GM21367 (cell line): ENCODE results near the gene KCNAB1.

Experiments used
- ATAC-seq: cut with Tn5 transposase; IDR thresholded peaks from one replicate; pipeline ENCODE4 v1.9.1; 2021; ENCODE audit not compliant: unreplicated experiment

KCNAB1 gene

DNA sequence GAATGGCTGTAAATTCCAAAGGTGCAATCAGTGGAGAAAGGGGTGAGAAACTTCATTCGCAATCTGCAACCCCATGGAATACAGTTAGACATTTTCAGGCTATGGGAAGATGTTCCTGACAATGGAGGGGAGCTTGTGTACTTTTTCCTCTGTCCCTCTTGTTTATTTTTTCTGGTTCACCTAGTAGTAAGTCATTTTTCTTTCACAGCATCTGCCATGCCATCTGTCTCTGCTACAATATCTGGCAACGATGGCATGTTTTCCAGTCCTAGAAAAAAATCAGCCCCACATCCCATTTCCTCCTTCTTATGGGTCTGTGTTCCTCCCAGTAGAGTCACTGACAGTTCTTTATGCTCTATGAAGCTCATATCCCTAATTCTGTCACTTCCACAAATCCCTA lies 358.5 kb downstream of the KCNAB1 start:
- ATAC-seq, result no peak

DNA sequence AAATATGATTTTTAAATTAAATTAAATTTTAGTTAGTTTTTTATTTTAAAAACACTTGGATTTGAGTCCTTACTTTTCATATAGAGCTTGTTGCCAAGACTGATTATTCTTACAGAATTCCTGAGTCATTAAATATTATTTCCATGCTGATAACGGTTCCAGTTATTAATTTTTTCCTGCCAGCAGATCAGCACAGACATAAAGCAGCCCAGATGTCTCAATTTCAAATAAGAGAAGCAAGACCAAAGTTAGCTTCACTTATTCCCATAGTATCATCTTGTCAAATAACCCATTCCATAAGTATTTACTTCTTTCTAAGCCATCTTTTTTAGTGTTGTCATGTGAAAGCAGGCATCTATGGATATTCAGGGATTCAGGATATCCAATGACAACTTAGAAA lies 359.2 kb downstream of the KCNAB1 start:
- ATAC-seq, result no peak

DNA sequence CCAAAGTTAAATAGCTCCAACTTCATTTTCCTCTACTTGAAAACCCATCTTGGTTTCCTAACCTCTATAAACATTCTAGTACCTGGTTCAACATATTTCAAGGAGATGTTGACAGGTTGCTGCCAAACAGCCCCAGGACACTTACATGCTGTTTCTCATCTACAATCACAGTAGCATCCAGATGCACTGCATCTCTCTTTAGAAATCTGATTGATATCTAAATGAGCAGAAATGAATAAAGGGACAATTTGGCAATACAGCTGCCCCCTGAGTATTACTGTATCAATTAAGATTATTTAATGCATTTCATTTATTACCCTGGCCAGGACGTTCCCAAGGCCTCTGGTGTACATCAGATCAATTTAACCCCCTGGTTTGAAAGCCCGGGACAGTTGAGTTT lies 360.6 kb downstream of the KCNAB1 start:
- no peak for ATAC-seq

DNA sequence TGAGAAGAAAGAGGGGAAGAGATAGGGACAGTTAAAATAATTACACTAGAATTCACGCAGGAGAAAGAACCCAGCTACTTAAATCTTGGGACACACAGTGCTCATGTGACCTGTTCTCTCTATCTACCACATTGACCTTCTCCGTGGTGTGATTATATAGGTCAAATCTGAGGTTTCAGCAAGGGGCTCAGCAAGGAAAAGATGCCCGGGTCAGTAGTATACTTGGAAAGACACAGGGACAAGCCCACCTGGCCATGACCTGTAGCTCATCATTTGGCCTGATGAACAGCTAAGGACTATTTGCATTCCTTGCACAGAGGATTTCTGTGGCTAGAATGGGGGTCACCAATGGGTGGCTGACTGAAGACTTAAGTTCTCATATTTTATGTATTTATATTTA lies 362.6 kb downstream of the KCNAB1 start:
- no peak for ATAC-seq

DNA sequence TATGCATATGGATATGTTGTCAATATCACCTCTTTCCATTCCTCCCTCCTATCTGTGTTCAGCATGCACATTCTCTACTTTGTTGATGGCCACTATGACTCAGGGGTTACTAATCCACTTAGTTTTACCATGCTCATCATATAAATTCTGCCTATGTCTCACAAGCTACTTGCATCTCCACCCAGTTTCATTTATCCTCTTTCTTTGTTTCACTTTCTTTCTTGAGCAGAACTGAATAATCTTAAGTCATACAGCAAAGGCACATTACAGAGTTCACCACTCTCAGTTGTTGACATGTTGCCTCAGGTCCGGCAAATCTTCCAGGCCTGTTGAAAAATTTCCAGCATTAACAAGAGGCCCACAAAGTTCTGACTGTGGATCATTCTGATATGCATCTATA lies 363.0 kb downstream of the KCNAB1 start:
- peak; percentile 85 for ATAC-seq

DNA sequence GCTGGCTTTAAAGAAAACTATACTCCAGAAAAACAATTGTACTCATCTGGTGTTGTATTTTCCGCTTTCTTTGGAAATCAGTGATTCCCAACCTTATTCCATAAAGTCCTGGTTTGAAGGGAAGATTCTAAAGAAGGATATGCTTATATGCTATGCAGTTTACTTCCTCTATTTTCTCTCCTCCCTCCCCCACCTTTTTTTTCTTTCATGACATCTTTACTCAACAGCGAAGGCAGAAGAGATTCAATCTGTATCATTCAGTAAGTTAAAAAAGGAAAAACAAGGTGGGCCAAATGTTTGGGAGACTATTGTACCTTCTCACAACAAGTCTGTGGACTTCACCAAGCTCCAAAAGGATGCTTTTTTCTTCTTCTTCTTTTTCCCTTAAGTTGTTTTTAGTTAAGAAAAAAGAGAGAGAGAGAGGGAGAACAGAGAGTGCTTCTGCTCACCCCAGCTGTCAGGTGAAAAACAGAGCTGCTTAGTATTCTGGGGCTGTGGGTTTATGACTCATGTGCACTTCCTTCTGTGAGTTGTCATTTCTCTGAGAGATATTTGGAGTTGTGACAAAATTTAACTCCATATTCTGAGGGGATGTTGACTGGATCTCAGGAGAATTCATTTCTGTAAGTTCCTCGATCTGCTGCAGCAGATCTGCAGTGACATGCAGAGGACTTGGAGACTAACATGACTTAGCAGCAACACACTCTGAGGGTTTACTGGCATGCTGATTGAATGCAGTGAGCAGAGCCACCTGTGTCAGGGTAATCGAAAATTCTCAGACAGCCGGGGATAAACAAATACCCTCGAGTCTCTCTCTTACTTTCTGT lies 363.8 kb downstream of the KCNAB1 start:
- peak; percentile 82 for ATAC-seq

DNA sequence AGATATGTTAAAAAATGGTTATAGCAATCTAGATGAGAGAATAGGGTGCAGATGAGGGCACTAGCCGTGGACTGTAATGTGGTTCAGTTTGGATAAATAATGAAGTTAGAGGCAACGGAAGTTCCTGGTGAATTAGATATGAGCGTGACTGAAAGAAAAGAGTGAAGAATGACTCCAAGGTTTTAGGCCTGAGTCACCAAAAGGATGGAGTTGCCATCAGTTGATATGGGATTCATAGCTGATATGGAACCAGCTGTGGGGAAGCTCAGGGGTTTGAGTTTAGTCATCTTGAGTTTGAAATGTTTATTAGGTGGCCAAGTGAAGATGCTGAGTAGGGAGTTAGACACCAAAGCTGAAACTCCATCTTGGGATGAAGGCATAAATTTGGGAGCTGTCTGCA lies 368.4 kb downstream of the KCNAB1 start:
- no peak for ATAC-seq

DNA sequence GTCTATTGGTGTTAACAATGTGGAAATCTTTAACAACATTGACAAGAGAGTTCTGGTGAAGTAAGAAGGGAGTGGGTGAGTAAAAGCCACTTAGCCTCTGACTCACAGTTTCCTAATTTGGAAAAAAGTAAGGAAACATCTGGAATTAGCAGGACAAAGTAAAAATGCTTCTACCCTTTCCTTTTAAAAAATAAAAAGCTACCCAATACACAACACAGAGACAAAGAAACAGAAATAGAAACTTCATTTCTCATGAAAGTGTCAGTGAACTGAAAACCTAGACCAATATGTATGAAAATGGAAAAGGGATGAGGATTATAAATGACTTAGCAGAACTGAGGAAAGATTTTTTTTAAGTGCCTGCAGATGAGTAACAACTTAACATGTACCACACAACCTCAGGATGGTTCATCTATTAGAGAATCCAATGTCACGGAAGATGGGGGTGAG lies 369.1 kb downstream of the KCNAB1 start:
- ATAC-seq, result no peak

DNA sequence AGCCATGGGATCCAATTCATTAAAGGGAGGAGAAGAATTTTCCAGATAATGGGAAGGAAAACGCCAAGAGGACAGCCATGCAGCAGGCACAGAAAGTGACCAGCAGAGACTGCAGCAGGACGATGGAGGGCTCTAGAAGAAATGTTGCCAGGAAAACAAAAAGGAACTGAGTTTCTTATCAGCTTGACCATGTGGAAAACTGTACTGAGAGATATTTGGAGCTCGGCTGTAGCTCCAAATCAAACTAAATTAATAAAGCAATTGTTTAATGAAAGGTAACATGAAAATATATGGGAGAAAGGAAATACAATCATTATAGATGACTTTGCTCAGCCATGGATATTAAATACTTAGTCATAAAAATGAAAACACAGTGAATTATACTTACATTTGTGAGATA lies 370.8 kb downstream of the KCNAB1 start:
- no peak for ATAC-seq

DNA sequence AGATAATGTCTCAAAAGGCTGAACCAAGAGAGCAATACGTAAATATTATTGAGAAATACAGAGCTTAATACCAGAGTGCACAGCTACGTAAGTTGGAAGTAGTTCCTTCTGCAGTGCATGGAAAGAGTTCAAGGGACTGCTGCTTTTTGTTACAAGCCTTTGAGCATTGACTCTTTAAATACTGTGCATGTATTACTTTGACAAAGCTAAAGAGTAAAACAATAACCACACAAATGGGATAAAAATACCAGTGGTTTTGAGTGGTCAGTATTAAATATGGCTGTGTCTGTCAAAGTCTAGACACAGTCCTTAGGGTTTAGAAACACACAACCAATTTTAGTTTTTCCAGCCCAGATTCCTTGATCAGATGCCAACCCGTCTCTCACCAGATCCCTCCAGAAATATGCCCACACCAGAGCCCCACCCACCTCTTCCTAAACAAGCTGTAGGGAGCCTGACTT lies 372.5 kb downstream of the KCNAB1 start:
- ATAC-seq, result no peak

DNA sequence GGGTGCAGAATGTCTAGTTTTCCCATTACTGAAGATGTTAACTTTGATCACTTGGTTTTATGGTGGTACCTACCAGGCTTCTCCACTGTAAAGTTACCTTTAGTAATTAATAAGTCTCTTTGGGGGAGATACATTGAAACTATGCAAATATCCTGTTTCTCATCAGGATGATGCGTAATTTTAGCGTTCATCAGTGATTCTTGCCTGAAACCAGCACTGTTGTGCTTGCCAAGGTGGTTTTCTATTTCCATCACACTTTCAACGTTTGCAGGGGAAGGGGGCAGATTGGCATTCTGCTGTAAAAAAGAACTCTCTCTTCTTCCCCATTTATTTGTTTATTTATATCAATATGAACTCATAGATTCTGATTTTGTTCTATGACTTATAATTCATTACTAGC lies 373.5 kb downstream of the KCNAB1 start:
- no peak for ATAC-seq

DNA sequence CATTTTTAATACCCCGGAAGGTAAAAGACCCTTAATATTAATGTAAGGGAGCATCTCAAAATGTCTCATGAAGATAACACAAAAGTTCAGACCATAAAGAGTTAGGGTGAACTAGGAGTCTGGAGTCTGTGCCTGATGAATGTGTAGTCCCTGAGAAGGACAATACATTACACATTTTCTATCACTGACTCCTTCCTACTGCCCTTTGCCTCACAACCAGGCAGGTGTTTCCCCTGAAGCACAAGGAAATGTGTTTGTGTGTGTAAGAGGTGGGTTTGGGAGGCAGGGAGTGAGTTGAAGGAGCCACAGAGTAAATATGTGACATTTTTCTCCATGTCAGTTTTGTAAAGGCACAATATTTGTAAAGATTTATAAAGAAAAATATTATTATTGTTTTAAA lies 375.4 kb downstream of the KCNAB1 start:
- no peak for ATAC-seq

DNA sequence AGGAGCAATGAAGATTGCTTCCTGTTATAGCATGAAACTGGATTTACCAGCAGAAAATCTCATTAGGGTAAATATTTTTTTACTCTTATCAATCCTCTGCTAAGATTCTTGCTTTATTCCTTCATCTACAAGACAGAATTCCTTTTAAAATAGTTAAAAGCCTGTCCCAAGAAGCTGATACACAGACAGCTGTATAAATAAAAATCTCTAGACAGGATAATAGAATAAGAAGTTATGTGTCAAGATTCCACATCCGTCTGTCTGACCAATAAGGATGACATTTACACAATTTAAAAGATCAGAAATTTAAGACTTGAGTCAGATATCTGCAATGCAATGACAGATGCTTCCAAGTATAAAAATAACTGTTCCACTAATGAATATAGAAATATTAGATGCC lies 376.9 kb downstream of the KCNAB1 start:
- no peak for ATAC-seq

DNA sequence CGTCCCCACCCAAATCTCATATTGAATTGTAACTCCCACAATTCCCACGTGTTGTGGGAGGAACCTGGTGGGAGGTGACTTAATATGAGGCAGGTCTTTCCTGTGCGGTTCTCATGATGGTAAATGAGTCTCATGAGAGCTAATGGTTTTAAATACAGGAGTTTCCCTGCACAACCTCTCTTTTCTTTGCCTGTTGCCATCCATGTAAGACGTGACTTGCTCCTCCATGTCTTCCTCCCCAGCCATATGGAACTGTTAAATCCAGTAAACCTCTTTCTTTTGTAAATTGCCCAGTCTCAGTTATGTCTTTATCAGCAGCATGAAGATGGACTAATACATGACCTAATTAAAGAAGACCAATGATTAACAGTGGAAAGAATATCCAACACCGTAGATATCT lies 377.9 kb downstream of the KCNAB1 start:
- no peak for ATAC-seq

DNA sequence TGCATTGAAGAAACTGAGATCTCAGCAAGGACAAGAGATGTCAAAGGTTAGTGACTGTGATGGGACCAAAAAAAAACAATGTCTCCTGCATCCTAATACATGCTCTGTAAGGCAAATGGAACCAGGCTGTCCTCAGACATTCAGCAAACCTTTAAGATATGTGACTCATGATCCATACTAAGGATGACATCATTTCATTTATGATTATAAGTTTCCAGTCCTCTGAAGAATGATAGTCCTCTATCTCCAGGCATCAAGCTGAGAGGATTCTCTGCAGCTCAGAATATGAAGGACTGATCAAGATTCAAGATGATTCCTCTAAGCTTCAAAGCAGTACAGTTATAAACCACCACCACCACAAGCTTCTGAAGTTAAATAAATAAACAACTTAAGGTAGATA lies 386.9 kb downstream of the KCNAB1 start:
- ATAC-seq, result no peak

DNA sequence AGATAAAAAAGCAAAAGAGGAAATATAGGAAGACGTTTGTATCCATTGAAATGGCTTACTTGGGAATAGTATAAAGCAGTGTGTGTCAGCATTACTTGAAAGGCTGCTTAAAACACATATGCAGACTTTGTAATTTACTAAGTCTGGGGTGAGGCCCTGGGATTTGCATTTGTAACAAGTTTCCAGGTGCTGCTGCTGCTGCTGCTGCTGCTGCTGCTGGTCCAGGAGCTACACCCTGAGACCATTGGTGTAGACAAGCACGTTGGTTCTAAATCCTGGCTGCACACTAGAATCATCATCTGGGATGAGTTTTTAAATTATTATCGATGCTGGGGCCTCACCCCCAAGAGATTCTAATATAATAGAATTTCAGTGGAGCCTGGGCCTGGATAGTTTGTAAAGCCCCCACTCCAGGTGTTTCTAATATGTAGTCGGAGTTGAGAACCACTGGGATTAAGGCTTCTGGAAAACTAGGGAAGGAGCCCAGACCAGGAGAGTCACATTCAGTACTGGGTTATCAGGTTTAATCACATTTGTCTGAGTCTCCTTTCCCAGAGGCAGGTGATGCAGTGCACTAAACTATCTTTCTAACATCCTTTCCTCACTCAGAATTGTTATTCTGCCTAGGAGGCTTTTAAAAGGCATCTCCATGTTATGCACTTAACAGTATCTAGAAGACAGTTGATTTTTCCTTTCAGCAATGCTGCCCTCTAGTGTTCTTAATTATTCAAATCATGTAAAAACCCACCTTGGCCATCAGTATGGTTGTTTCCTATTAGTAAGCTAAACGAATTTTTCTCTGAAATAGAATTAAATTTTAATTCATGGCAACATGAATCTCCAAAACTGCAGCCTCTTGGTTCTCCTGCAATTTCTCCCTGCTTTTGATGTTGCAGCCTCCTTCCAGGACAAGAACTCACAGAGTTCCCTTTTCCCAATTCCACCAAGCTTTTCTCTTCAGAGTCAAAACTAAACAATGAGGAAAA lies 389.1 kb downstream of the KCNAB1 start:
- peak; percentile 63 for ATAC-seq

DNA sequence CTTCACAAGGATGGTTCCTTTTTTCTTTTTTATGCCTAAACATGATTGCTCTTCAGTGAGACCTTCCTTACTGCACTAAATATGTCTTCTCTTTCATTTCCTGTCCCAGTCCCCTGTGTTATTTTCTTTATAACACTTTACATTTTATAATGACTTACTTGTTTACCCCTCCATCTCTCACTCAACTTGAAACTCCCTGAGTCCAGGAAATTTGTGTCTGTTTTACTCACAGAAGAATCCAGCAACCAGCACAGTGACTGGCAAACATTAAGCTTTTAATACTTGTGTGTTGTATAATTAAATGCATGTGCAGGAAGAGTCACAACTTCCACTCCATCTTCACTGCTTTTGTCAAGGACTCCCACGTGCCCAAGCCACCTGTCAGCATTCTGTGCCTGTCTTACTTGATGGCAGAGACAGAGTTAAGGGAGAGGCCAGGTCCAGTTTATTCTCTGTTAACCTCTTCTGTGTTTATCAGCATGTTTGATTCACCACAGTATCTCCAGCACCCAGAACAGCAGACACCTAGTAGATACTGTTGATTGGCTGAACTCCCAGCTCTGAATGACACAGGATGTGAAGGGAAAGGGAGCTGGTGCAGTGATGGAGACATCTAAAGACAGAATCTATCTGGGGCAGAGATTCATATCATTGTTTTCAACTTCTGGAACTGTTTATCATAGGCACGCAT lies 391.8 kb downstream of the KCNAB1 start:
- ATAC-seq, result no peak

DNA sequence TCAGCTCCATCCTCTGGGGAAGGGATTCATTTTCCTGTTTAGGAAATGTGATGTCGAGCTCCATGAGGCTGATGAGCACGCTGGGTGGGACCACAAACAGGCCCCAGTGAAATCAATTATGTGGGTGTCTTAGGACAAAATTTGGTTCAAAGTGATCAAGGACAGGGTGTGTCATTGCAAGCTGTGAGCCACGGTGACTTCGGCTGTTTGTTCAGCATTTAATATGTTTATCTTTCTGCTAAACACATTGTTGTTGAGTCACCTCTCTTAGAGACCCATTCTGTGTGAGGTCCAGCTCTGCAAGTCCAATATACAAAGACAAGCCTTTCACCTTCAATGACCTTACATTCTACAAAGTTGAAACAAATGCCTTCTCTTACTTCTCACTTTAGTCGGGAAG lies 393.2 kb downstream of the KCNAB1 start:
- ATAC-seq, result no peak

DNA sequence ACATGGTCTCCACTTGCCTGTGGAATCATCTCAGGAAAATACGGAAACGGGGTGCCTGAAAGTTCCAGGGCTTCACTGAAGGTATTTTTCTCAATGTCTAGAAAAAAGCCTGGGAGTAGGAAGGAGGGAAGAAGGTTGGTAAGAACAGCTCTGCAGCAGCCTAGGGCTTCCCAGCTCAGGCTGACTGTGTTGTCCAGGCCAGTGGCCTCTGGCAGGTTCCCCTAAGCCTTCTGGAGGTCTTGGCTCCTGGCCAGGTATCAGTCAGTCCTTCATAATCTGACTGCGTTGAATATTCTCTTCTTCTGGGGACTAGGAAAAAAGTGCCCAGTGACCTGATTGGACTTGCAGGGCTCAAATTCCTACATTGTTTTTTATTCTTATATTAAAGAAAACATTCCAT lies 395.9 kb downstream of the KCNAB1 start:
- no peak for ATAC-seq

DNA sequence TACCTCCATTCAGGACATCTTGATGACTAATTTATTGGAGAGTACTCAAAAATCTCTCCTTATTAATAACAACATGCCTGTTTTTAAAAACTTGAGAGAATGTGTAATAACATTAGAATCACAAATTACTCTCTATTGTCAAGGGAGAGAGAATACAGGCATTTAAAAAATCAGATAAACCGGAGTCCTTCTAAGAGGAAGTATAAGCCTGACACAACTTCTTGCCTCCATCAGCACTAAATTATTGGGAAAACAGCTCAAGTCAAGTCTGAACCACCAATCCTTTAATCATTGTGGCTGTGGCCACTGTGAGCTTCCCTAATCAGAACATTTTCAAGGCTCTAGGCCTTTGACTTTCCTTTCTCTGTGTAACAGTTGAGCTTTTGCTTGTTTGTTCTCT lies 396.6 kb downstream of the KCNAB1 start:
- ATAC-seq, result no peak

DNA sequence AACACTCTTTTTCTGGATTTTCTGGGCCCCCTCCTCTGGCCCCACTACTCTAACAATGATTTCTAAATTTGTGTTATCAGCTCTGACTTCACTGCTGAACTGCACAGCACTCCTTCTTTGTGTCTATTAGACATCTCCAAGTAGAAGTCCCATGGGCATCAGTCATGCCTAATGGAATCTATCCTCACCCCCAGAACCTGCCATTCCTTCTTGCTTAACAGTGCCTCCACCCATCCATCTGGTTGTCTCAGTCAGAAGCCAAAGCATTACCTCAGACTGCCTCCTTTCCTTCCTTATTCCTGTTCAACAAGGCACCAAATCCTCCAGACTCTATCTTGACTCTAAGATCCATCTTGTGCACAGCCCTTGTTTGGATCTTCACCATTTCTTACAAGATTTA lies 398.3 kb downstream of the KCNAB1 start:
- ATAC-seq, result no peak
